HG03064 (cell line): Measurements from ENCODE around the gene RNASEH2A.
"Not testable (repeated sequence)": the region's sequence is repeated elsewhere in the genome, so short reads cannot be mapped to it uniquely, and the experiment has no call there.

Experiments
- ATAC-seq: cut with Tn5 transposase; IDR thresholded peaks from one replicate; pipeline ENCODE4 v1.9.1; 2021; ENCODE audit warnings: low read depth; ENCODE audit not compliant: unreplicated experiment

The RNASEH2A gene

DNA sequence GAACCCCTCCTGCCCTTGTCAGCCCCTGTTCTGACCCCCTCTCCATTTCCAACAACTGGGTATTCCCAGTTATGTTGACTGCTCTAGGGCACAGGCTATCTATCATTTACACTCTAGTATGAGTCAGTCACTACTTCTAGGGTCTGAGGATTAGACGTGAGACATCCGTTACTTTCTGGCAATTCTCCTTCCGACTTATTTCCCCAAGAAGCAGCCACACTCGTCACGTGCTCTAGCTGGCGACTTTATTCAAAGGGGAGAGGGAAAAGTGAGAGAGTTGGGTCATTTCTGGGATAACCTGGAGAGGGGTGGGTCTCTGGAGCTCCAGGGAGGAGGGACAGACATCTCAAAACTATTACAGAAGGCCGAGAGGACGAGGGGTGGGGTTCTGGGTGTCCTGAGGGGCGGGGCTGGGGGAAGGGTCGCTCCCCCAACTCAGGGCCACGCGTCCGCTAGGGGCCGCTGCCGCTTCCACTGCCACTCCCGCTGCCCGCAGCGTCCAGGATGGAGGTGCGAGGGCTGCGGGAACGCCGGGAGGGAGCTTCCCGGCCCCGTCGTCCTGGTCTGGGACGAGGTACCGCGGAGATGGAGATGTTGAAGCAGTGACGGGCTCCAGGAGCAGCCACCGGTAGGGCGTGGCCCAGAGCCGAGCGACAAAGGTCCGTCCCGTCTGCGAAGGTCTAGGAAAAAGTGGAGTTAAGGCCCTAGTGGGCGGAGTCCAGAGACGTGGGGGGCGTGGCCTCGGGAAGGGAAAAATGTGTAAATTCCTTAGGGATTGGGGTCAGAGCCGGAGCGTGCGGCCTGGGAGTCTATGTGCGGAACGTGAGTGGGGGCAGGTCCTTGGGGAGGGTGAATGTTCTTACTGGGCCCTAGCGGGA, 19.1 kb downstream of the RNASEH2A start:
- no peak for ATAC-seq

GRCh38 chr19:12828494-12828893, 22.1 kb downstream of the RNASEH2A start:
- ATAC-seq: no peak

DNA sequence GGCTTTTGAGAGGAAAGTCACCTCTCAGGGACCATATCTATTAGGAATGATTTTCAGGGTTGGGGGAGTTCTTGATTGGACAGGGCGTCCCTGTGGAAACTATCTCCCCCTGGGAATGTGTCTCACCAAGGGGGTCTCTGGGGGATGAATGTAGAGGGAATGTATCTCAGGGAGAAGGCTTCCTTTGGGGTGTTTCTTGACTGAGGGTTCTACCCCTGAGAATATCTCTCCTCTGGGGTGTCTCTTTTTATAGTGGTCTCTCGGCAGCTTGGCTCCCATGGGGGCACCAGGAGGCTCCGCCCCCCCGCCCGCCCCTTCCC, 27.0 kb downstream of the RNASEH2A start:
- no peak for ATAC-seq

- ATAC-seq: no peak
Measured at GRCh38 chr19:12833738-12834565, 27.6 kb downstream of the RNASEH2A start.

DNA sequence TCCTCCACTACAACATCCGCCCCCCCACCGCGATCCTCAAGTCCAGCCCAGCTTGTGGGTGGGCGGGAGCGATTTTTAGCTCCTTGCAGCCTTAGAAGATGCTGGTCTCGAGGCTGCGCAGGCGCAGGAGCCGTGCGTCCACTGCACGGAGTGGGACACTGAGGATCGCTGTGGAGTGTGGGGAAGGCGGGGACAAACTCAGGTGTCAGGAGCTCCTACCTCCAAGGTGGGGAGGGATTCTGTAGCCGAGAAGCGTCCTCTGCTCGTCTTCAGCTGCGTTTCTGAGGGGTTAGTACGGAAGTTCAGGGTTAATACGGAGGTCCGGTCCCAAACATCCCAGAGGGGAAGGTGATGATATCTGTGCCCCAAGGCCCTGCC, 28.2 kb downstream of the RNASEH2A start, which contains the start of gene RTBDN:
RTBDN (minus strand) TSS at position 14 of the 378 bp plus-strand sequence. CDS start 4,600 bp downstream, outside the sequence.
- ATAC-seq: no peak

DNA sequence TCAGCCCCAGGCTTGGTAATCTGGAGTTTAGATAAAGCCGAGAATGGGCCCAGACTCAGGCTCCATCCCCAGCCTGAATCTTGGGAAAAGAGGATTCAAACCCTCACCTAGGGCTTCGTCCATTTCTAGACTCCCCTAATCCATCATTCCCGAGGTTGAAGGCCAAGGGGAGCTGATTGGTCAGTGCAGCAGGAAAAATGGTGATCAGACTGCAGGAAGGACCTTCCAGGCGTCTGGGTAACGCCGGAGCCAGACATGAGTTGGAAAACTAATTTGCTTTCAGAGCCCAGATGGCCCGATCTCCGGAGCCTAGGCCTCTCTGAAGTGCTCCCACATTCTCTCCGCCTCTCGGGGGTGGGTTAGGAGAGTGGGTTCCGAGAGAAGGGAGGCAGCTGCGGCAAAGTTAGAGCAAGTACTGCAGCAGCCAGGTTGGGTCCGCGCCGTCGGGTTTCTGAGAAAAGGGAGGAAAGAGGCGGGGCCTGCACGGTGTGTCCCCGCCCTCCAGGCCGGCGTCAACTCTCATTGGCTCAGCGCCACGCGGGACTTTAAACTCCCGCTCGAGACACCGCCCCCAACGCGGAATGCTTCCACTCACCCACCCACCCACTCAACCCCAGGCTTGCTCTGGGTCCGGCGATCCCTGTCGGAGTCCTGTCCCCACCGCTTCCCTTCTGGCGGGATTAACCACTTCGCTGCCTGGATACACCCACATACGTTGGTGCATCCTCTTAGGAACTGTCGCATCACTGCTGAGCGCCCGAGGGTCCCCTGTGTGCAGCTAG, 28.8 kb downstream of the RNASEH2A start:
- ATAC-seq: no peak

DNA sequence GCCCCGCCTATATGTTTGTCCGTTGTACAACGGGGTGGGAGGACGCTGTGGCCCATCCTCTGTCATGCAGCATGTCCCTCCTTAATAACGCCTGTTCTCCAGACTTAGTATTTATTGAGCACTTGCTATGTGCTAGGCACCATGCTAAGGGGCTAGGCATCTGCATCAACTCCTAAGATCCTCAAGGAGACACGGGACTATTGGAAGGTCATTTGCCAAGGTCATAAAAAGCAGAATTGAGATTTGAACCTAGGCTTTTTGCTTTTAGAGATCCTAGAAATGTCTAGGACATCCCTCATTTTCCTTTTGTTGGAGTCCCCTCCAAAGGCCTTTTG, 30.1 kb downstream of the RNASEH2A start:
- no peak for ATAC-seq

- no peak for ATAC-seq
Measured at GRCh38 chr19:12837225-12837624, 30.8 kb downstream of the RNASEH2A start.

DNA sequence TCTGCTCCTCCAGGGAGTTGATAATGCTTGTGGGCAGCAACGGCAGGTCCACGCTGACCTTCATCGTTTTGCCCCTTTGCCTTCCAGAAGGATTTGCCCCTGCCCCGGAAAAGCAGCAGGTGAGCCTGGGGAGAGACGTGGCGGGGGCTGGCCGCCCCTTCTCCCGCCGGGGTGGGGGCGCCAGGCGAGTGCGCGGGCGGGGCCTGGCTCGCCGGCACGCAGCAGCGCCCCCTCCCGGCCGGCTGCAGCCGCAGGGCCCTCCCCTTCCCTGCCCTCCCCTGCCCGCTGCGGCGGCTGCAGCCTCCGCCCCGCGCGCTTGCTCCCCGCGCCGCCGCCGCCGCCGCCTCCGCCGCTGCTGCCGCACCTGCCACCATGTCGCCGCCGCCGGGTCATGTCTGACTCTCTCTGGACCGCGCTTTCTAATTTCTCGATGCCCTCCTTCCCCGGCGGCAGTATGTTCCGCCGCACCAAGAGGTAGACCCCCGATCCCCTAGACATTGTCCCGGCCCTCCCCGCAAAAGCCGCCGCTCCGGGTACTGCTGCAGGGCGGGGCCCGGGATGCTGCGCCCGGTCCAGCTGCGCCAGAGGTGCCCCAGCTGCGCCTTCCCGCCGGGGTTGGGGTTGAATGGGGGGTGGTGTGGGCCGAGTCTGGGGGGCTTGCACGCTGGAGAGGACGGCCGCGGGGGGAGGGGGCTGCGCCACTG, 31.9 kb downstream of the RNASEH2A start, which contains the start of gene MAST1:
MAST1 (plus strand) TSS at position 334 of the 704 bp plus-strand sequence; CDS start at position 392, 58 bp downstream.
- no peak for ATAC-seq

GRCh38 chr19:12838886-12839756, 32.7 kb downstream of the RNASEH2A start:
- ATAC-seq: no peak

DNA sequence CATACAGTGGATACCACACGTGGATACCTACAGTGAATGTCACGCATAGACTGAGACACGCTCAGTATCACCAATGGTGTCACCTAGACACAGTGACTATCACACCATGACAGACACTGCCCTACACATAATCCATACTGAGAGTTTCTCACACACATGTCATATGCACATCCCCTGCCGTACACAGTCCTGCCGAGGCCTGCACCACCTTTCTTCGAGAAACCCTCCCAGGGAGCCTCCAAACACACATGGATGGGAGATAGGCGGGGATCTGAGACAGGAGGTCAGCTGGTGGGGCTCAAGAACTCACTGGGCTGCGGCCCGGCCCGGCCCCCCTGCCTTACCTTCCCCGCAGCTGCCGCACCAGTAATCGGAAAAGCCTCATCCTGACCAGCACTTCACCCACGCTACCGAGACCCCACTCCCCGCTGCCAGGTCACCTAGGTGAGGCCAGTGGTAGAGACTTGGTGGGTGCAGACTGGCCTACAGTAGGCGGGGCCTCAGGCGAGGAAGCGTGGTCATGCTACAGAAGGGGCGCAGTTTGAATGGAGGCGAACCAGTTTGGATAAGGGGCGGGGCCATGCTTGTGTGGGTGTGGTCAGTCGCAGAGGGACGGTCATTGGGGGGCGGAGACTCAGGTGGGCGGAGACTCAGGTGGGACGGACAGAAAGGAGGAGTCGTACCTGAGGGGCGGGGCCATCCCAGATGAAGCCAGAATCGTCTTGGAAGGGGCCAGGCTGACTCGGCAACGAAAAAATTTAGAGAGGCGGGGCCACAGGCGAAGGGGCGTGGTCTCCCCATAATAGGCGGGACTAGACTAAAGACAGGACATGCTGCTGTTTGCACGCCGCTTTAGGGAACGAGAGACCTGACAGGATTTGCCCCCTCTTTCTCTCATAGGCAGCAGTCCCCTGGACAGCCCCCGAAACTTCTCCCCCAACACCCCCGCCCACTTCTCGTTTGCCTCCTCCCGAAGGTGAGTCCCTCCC, 34.0 kb downstream of the RNASEH2A start:
- ATAC-seq: no peak

GRCh38 chr19:12841094-12841493, 34.7 kb downstream of the RNASEH2A start:
- no peak for ATAC-seq

- no peak for ATAC-seq
Measured at GRCh38 chr19:12842511-12842910, 36.1 kb downstream of the RNASEH2A start.

GRCh38 chr19:12843328-12843727, 36.9 kb downstream of the RNASEH2A start:
- no peak for ATAC-seq

DNA sequence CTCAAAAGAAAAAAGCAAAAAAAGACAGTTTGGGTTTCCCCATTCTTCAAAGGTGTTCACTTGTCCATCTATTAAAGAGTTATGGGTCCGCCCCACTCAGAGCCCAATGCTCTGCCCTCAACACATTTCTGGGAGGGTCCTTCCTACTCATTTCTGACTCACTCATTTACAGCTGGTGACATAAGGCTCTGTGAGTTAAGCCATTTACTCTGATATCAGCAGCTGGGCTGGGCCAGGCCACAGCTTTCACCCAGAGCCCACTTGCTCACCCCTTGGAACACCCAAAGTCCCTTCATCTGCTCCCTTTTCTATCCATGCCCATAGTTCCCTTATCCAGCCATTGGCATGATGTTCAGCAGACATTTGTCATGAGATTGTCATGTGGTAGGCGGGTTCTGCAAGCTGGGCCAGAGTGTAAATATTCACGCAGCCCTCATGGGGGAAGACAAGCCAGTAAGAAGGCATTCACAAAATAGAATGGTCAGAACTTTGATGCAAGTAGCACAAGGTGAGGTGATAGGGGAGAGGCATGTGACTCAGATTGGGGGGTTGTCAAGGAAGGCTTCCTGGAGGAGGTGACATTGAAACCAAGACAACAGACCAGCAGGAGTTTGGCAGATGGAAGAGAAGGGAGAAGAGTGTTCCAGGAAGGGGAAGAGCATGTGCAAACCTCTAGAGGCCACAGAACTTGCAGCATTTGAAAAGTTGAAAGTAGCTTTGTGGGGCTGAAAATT, 37.8 kb downstream of the RNASEH2A start:
- ATAC-seq: no peak

- ATAC-seq: not testable (repeated sequence)
Measured at GRCh38 chr19:12846613-12847012, 40.2 kb downstream of the RNASEH2A start.
